Measurements from ENCODE around the gene PLCH2.

GRCh38 chr1:2493691-2494322 is 17.7 kb downstream of the PLCH2 start:
- TF ChIP-seq CTCF (IDR thresholded peaks at IDR 0.05 in 4 of 5, conservative IDR thresholded peaks at IDR 0.05 in 1 of 5) = no peak
- TF ChIP-seq POLR2A (IDR thresholded peaks at IDR 0.05) = no peak
